Thyroid gland (tissue), 4 donors: Measurements from ENCODE around the gene TMEM119. TPM values are rescaled to one million over a fixed set of nuclear protein-coding genes. Genes with fewer than 3 reads are reported as not detected.
"Not testable (repeated sequence)": the region's sequence is repeated elsewhere in the genome, so short reads cannot be mapped to it uniquely, and the experiment has no call there.

ENCODE experiments used
- DNase-seq, 2 donors: peaks; one replicate each; pipeline ENCODE4 v3.0.0-alpha.2; 2019
- H3K27ac ChIP-seq, 3 donors: fragments of 200-600 bp; sonication (generic); 1 replicate in 2 of 3; 2 replicates in 1 of 3; pipeline ENCODE4 v1.5.1; 2016 to 2019; ENCODE audit warnings: mild to moderate bottlenecking in 1 of 3, moderate library complexity in 1 of 3
- H3K27me3 ChIP-seq: fragments of 200-600 bp; sonication (generic); one replicate; pipeline ENCODE4 v1.5.1; 2019
- H3K36me3 ChIP-seq, 2 donors: fragments of 200-600 bp; sonication (generic); one replicate each; pipeline ENCODE4 v1.5.1; 2016 to 2019
- H3K4me1 ChIP-seq, 2 donors: fragments of 200-600 bp; sonication (generic); one replicate each; pipeline ENCODE4 v1.5.1; 2017 to 2019
- H3K4me3 ChIP-seq, 3 donors: fragments of 200-600 bp; sonication (generic); replicated peaks in 1 of 3; 1 replicate in 2 of 3; 2 replicates in 1 of 3; pipeline ENCODE4 v1.5.1; 2016; ENCODE audit warnings: mild to moderate bottlenecking in 1 of 3
- H3K9me3 ChIP-seq: fragments of 200-600 bp; sonication (generic); one replicate; pipeline ENCODE4 v1.5.1; 2017
- CTCF ChIP-seq, 6 experiments: fragments of 200-600 bp in 3 of 6; fragments of 450-650 bp in 3 of 6; sonication (generic) in 3 of 6; IDR thresholded peaks; one replicate each; pipeline ENCODE4 v1.5.1; 2016 to 2019; ENCODE audit warnings: antibody characterized with exemption in 6 of 6, mild to moderate bottlenecking in 2 of 6, inconsistent platforms in 1 of 6, moderate library complexity in 1 of 6
- POLR2A ChIP-seq, 2 donors: fragments of 450-650 bp; IDR thresholded peaks; one replicate each; pipeline ENCODE4 v1.6.1; 2017; ENCODE audit warnings: antibody characterized with exemption in 2 of 2, mild to moderate bottlenecking in 2 of 2, moderate library complexity in 1 of 2
- WGBS, 2 donors: methylation state at CpG; one replicate each; pipeline ENCODE4 v1.1.5; 2017; 5-methylcytosine and 5-hydroxymethylcytosine counted together
- intact Hi-C: fragments of 100-400 bp; cut with DNase I; formaldehyde crosslinking; loops from one replicate; pipeline ENCODE4 v1.15.1; 2023
- total RNA-seq, 4 donors: library from RNA; depleted of rRNA; stranded (reverse); fragments of >200 nt; gene quantifications; one replicate each; pipeline ENCODE4 v1.2.3, GENCODE V29; 2016

Gene TMEM119
- total RNA-seq, 4 donors from 2014 or later: 6.9 to 21.6 (median 15.3) TPM

DNA sequence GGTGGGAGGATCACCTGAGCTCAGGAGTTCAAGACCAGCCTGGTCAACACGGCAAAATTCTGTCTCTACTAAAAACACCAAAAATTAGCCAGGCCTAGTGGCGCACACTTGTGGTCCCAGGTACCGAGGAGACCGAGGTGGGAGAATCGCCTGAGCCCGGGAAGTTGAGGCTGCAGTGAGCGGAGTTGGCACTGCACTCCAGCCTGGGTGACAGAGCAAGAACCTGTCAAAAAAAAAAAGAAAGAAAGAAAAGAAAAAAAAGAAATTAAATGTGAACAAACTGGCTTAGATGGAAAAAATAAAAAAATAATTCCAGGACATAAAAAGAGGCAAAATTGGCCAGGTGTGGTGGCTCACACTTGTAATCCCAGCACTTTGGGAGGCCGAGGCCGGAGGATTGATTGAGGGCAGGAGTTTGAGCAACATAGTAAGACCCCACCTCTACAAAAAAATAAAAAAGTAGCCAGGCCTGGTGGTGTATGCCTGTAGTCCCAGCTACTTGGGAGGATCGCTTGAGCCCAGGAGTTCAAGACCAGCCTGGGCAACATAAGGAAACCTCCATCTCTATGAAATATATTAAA is 3.5 kb downstream of the TMEM119 start:
- intact Hi-C loops: no loop called here
- no peak overlapping the region for H3K27ac ChIP-seq
- no peaks in the 10 kb centered on the region for H3K27me3 ChIP-seq
- 96 to 98% methylated on average over 10 of the region's 10 CpGs for WGBS, 2 donors
- H3K4me1 ChIP-seq: no peaks in the 10 kb centered on the region
- no peak overlapping the region for H3K4me3 ChIP-seq
- no peaks in the 10 kb centered on the region for H3K36me3 ChIP-seq
- no peaks in the 10 kb centered on the region for H3K9me3 ChIP-seq
- TF ChIP-seq CTCF (IDR thresholded peaks at IDR 0.05): no peak
- no peak for TF ChIP-seq POLR2A (IDR thresholded peaks at IDR 0.05)
- no peak for DNase-seq

- intact Hi-C loops: no loop called here
- H3K4me1 ChIP-seq: no peaks in the 10 kb centered on the region
- no peaks in the 10 kb centered on the region for H3K36me3 ChIP-seq
- DNase-seq: no peak
- TF ChIP-seq CTCF (IDR thresholded peaks at IDR 0.05): no peak
- no peak for TF ChIP-seq POLR2A (IDR thresholded peaks at IDR 0.05)
- H3K27ac ChIP-seq: no peak overlapping the region
- no peak overlapping the region for H3K4me3 ChIP-seq
- H3K27me3 ChIP-seq: no peaks in the 10 kb centered on the region
- 94% methylated on average over 20 to 23 of the region's 25 CpGs for WGBS, 2 donors
- H3K9me3 ChIP-seq: no peaks in the 10 kb centered on the region
Observed at GRCh38 chr12:108592033-108592909, 5.6 kb downstream of the TMEM119 start.

DNA sequence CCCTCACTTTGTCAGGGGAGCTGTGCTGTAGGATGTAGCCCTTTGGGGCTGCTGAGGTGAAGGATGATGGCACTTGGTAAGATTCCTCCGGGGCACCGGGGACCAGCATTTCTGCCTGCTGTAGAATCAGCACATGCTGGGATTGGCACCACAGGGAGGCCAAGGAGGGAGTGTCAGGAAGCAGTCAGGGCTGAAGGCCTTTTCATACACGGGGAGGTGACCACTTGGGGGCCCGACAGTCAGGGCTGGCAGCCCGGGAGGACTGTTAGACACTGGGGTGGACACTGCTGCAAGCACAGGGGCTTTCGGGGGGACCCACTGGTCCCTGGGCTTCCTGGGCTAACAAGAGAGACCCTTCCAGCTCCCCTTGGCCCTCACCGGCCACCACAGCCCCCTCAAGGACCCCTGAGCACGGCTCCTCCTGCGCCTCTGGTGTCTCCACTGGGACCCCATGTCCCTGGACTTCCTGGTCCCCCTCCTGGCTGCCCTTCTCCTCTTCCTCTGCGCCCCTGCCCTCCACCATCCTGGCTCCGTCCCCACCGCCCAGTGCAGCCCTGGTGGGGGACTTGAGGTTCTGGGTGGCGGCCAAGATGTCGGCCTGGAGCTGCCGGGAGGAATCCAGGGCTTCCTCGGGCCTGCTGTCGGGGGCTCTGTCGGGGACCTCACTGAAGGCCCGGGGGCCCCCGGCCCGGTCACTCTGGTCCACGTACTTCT is 6.5 kb downstream of the TMEM119 start:
- H3K27ac ChIP-seq: no peak overlapping the region
- intact Hi-C loops: no loop called here
- H3K9me3 ChIP-seq: no peaks in the 10 kb centered on the region
- no peak for TF ChIP-seq POLR2A (IDR thresholded peaks at IDR 0.05)
- TF ChIP-seq CTCF (IDR thresholded peaks at IDR 0.05): no peak
- no peak for DNase-seq
- H3K4me3 ChIP-seq: no peak overlapping the region
- H3K36me3 ChIP-seq: no peaks in the 10 kb centered on the region
- 78 to 91% methylated on average over 22 of the region's 22 CpGs for WGBS, 2 donors
- no peaks in the 10 kb centered on the region for H3K27me3 ChIP-seq
- H3K4me1 ChIP-seq: no peaks in the 10 kb centered on the region

- H3K9me3 ChIP-seq, H3K36me3 ChIP-seq, intact Hi-C loops, H3K27me3 ChIP-seq, H3K27ac ChIP-seq, H3K4me1 ChIP-seq, H3K4me3 ChIP-seq, DNase-seq: not testable (repeated sequence)
- WGBS, 2 donors: 93 to 96% methylated on average over 9 of the region's 9 CpGs
Observed at GRCh38 chr12:108590463-108590862, 7.4 kb downstream of the TMEM119 start.

- Histone ChIP-seq H3K27me3 (no peaks in the 10 kb centered on the region), H3K36me3 (no peaks in the 10 kb centered on the region), H3K27ac (no peak overlapping the region), H3K9me3 (no peaks in the 10 kb centered on the region), H3K4me1 (no peaks in the 10 kb centered on the region), H3K4me3 (no peak overlapping the region)
- intact Hi-C loops: no loop called here
- TF ChIP-seq CTCF (IDR thresholded peaks at IDR 0.05) (no peak), POLR2A (IDR thresholded peaks at IDR 0.05) (no peak)
- DNase-seq: no peak
- 64 to 79% methylated on average over 5 to 7 of the region's 7 CpGs for WGBS, 2 donors
Observed at GRCh38 chr12:108589840-108590229, 8.0 kb downstream of the TMEM119 start.
